Limb (tissue), 2 donors: ENCODE results near the gene ENDOG.
A peak's percentile ranks its signal among the peaks of the same experiment; 100 is the strongest.
"Not testable (repeated sequence)": the region's sequence is repeated elsewhere in the genome, so short reads cannot be mapped to it uniquely, and the experiment has no call there.

Source experiments
- DNase-seq, 2 donors: peaks; one replicate each; pipeline ENCODE4 v3.0.0-alpha.2; 2016; ENCODE audit errors: extremely low spot score in 2 of 2

Gene ENDOG

GRCh38 chr9:128818099-128818838 lies at the start of gene ENDOG:
Gene ENDOG, plus strand, starts transcription at chr9:128818500. Its CDS starts 185 bp downstream, at chr9:128818685.
- DNase-seq: peak; percentile 96 to 99

- DNase-seq: no peak
These were observed 49.7 kb upstream of the ENDOG start for GRCh38 chr9:128768606-128769005.

DNA sequence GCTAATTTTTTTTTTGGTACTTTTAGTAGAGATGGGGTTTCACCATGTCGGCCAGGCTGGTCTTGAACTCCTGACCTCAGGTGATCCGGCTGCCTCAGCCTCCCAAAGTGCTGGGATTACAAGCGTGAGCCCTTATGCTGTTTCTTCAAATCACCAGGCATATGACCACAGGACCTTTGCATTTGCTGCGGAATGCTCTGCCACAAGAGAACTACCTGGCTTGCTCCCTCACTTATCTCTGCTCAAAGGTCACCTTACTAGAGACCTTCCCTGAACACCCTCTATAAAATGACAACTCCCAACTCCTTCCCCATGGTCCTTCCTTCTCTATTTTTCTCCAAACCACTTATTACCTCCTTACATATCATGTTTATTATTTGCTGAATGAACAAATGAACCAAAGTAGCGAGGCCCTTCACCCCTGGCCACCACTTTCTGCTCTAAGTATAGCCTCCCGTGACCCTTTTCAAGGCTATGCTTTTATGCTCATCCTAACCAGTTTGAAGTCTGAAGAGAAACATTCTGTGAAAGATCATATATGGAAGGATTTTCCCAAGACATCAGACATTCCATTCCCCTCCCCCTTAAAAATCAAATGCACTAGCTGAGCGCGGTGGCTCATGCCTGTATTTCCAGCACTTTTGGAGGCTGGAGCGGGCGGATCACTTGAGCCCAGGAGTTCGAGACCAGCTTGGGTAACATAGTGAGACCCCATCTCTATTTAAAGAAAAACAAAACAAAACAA lies 47.8 kb upstream of the ENDOG start:
- DNase-seq: no peak

GRCh38 chr9:128771094-128771721 lies 47.1 kb upstream of the ENDOG start:
- no peak for DNase-seq

DNA sequence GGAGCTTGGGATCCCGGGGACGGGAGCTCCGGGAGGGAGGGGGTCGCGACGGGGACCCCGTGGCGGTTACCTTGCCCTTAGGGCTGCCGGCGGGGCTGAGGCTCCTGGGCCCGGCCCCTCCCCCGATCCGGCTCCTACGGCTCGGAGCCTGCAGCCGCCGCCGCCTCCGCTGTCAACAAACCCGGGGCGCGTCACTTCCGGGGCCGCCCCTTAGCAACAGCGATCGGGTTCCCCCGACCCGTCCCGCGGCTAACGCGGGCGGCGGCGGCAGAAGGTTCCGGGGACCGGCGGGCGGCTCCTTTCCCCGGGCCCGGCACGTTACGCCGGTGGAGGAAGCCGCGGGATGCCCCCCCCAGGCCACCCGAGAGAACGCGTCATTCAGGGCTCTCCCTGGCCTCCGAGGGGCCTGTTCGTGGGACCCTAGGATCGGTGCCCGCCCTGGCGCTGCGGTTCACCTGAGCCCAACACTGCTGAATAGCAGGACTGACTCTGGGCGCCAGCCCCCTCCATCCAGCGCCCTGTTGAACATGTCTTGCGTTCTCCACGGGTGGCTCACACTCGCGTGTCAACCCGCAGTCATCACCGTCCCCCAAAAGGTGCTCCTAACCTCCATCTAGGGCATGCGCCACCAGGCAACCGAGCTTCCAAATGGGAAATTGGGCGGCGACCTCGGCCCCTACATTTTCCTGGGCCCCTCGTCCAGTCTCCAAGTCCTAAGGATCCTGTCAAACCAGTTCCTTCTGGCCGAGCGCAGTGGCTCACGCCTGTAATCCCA lies 46.4 kb upstream of the ENDOG start, which contains the start of gene ZER1:
TSS of gene ZER1 (minus strand) at position 183 of the 775 bp plus-strand sequence. CDS start 16,362 bp downstream, outside the sequence.
- DNase-seq: peak; percentile 86 to 96

GRCh38 chr9:128773049-128773448 lies 45.3 kb upstream of the ENDOG start:
- DNase-seq: no peak

DNA sequence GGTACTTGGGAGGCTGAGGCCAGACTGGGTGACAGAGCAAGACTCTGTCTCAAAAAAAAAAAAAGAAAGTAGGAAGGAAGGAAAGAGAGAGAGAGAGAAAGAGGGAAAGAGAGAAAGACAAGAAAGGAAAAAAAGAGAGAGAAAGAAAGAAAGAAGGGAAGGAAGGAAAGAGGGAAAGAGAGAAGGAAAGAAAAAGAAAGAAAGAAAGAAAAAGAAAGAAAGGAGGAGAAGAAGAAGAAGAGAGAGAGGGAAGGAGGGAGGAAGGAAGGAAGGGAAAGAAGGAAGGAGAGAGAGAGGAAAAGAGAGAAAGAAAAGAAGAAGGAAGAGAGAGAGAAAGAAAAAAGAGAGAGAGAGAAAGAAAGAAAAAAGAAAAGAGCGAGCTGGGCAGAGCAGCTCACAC lies 43.5 kb upstream of the ENDOG start:
- no peak for DNase-seq

DNA sequence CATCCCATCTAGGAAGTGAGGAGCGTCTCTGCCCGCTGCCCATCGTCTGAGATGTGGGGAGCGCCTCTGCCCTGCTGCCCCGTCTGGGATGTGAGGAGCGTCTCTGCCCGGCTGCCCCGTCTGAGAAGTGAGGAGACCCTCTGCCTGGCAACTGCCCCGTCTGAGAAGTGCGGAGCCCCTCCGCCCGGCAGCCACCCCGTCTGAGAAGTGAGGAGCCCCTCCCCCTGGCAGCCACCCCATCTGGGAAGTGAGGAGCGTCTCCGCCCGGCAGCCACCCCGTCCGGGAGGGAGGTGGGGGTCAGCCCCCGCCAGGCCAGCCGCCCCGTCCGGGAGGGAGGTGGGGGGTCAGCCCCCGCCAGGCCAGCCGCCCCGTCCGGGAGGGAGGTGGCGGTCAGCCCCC lies 38.2 kb upstream of the ENDOG start:
- DNase-seq: not testable (repeated sequence)

DNA sequence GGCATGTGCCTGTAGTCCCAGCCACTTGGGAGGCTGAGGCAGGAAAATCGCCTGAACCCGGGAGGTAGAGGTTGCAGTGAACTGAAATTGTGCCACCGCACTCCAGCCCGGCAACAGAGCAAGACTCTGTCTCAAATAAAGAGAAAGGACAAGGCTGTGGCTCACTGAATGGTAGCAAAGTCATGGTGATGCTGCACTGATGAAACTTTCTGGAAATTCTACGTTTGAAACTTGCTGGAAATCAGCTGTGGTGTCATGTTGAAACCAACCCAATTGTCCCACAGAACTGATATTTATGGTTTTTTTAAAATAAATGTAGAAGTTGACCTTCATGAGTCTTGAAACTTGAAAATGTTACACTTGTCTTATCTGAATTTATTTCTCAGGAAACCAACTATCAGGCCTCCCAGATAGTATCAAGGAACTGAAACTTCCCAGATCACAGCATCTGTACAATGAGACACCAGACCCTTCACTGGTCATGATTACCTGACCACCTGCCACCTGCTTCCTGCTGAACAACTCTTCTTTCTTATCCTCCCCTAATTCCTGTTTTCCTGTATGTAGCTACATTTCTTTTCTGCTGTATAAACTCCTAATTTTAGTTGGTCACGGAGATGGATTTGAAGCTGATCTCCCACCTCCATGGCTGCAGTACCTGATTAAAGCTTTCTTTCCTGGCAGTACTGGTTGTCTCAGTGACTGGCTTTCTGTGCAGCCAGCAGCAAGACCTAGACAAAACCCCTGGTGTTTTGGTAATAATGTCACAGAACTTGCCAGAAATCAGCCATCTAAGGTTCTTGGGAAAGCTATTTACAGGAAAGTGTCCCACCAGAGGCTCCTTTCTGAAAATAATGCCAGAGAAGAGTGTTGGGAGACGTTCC lies 36.9 kb upstream of the ENDOG start:
- no peak for DNase-seq

DNA sequence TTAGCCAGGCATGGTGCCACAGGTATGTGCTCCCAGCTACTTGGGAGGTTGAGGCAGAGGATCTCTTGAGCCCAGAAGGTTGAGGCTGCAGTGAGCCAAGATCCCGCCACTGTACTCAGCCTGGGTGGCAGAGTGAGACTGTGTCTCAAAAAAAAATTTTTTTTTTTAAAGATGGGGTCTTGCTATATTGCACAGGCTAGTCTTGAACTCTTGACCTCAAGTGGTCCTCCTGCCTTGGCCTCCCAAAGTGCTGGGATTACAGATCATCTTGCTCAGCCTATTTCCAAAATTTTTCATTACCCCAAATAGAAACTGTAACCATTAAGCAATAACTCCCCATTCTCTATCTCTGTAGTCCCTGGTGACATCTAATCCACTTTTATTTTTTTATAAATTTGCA lies 35.6 kb upstream of the ENDOG start:
- DNase-seq: no peak

- DNase-seq: no peak
These were observed 32.9 kb upstream of the ENDOG start for GRCh38 chr9:128785427-128785826.

DNA sequence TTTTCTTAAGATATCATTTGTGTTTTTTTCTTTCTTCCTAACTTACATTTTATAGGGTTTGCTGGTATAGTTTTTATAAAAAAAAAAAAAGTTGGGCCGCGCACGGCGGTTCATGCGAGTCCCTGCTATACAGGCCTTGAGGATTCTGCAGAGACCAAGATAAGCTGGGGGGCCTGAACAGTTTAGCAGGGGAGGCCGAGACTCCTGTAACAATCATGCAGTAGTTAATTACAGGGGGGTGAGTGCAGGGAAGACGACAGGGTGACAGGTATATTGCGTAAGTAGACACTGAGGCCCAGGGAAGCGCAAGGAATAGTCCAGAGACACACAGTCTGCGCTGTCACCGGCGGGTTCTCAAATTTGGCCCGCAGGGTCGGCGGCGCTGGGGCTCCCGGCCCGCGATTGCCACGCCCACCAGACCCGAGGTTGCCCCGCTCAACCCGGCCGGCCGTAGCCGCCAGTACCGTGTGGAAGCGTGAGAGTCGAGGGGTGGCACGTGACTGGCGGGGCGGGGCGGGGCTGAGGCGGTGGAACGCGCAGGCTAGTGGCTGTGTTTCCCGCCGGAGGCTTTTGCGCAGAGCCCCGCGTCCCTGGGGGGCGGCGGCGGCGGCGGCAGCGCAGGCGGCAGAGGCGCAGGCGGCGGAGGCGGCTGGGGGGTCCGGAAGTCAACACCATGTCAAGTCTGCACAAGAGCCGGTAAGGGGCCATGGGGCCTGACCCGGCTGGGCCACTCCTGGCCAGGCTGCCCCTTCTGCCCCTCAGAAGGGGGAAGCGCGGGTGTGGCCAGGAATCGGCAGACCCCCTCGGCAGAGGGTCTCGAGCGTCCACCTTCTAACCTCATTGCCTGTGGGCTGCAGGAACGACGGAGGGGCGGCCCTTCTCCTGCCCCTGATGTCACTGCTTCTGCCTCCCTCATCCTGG lies 31.4 kb upstream of the ENDOG start, which contains the start of gene TBC1D13:
TSS of gene TBC1D13 (plus strand) at position 573 of the 921 bp plus-strand sequence. CDS start at position 674, 101 bp downstream.
- DNase-seq: peak; percentile 83 to 93

DNA sequence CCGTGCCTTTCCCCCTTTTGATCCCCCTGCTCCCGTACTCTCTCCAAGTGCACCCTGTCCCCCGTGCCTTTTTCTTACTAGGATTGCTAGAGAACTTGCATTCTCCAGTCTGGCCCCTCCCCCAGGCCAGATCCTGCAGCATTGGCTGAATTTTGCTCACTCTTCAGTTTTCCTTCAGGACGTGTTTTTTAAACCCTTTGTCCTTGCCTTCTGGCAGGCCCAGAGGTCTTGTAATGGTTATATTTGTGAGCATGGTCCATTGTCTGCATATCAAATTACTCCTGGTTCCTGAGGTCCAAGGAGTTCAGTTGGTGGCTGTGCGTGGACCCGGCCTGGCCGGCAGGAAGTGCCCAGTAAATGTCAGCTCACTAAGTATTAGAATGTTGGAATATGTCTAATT lies 30.6 kb upstream of the ENDOG start:
- peak in 1 of 2 donors; percentile 5 for DNase-seq

DNA sequence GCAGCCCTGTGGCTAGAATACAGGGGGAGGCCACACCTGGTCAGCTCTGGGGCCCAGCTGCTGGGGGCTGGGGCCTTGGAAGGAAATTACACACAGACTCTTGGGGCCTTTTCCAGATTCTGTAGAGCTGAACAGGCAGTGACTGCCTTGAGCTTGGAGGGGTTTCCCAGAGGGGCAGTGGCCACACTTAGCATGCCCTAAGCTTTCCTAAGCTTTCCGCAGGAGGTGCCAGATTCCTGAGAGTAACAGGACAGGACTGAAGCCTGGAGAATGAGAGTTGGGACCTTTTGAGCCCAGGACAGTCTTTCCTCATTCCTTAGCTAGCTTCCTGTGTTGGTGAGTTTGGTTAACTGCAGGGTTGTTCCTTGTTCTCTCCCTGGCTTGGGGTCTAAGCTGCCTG lies 29.9 kb upstream of the ENDOG start:
- no peak for DNase-seq

- no peak for DNase-seq
These were observed 27.8 kb upstream of the ENDOG start for GRCh38 chr9:128790536-128790935.

GRCh38 chr9:128792134-128792533 lies 26.2 kb upstream of the ENDOG start:
- DNase-seq: no peak

DNA sequence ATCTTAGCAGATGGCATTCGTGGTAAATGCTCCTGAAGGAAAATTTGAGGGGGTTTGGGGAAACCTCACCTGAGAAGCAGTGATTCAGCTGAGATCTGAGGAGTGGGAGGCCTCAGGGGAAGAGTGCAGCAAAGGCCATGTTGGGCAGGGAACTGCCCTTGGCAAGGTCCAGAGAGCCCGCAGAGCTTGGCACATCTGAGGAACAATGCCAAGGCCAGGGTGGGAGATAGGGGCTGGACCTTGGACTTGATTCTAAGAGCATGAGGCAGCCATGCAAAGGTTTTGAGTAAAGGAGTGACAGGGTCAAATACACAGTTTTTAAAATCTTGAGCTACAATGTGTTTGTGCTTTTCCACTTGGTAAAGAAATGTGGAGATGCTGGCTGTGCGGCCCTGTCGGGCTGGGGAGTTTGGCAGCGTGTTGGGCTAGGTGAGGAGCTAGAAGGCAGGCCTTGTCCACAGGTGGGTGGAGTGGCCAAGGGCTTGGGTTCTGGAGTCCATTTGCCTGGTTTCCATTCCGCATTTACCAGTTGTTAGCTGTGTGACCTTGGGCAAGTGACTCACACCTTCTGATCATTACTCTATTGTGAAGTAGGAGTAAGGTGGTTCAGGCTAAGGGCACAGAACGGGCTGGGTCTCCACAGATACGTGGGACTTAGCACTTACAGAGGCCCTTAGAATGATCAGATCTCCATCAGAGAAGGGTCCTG lies 25.2 kb upstream of the ENDOG start:
- DNase-seq: no peak

- not testable (repeated sequence) for DNase-seq
These were observed 23.3 kb upstream of the ENDOG start for GRCh38 chr9:128794961-128795360.

DNA sequence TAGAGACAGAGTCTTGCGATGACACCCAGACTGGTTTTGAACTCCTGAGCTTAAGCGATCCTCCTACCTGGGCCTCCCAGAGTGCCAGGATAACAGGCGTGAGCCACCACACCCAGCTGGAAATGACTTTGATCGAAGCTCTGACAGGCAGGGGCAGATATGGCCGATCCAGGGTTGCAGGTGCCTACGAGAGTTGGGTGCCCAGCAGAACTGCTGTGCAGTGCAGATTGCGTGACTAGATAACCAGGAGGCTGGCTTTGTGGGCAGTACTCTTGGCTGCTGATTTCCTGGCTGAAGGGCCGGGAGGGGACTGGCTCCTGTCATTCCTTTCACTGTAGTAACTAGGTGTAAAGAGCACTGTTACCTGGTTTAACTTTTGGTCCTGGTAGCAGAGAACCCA lies 19.4 kb upstream of the ENDOG start:
- no peak for DNase-seq
